ENCODE results near the gene ANK3. TPM values are rescaled to one million over a fixed set of nuclear protein-coding genes. Genes with fewer than 3 reads are reported as not detected.

Gene ANK3
- total RNA-seq, 1 experiment from 2014 or later = 29.8 TPM

- Mint-ChIP-seq H3K36me3 (ENCODE audit: insufficient read depth, unreplicated experiment) (no peaks in the 10 kb centered on the region), H3K4me1 (ENCODE audit: low read depth, unreplicated experiment) (peaks cover 8% of the 10 kb centered on the region), H3K27ac (ENCODE audit: unreplicated experiment) (no peak overlapping the region), H3K27me3 (ENCODE audit: unreplicated experiment) (no peaks in the 10 kb centered on the region), H3K9me3 (ENCODE audit: low read depth, unreplicated experiment) (no peaks in the 10 kb centered on the region), H3K4me3 (ENCODE audit: low read depth, unreplicated experiment) (no peak overlapping the region)
- no TSS peak for BruUV-seq (replicated peaks)
- intact Hi-C loops (cut with micrococcal nuclease; ENCODE audit: unreplicated experiment) = loop anchor here (1.0 kb wide), 2 partner anchors 97 to 99 kb away; no protein-coding TSS in a partner anchor
- CTCF ChIA-PET = interaction anchor here (0.7 to 1.4 kb wide), 6 partner anchors 10 to 99 kb away, joined by 3 to 6 read pairs (median 4); no protein-coding TSS in a partner anchor
- no peak for DNase-seq
- TF ChIP-seq CTCF (IDR thresholded peaks at IDR 0.05; ENCODE audit: unreplicated experiment) = no peak
These were observed 54.7 kb downstream of the ANK3 start for GRCh38 chr10:60334991-60335390.

- Mint-ChIP-seq H3K27me3 (ENCODE audit: unreplicated experiment) (no peaks in the 10 kb centered on the region), H3K36me3 (ENCODE audit: insufficient read depth, unreplicated experiment) (no peaks in the 10 kb centered on the region), H3K27ac (ENCODE audit: unreplicated experiment) (no peak overlapping the region), H3K4me1 (ENCODE audit: low read depth, unreplicated experiment) (peaks cover 8% of the 10 kb centered on the region), H3K4me3 (ENCODE audit: low read depth, unreplicated experiment) (no peak overlapping the region), H3K9me3 (ENCODE audit: low read depth, unreplicated experiment) (no peaks in the 10 kb centered on the region)
- no peak for TF ChIP-seq CTCF (IDR thresholded peaks at IDR 0.05; ENCODE audit: unreplicated experiment)
- CTCF ChIA-PET = no interaction called here
- BruUV-seq (replicated peaks) = no TSS peak
- intact Hi-C loops (cut with micrococcal nuclease; ENCODE audit: unreplicated experiment) = no loop called here
- no peak for DNase-seq
These were observed 57.3 kb downstream of the ANK3 start for GRCh38 chr10:60332371-60332770.

- CTCF ChIA-PET = no interaction called here
- TF ChIP-seq CTCF (IDR thresholded peaks at IDR 0.05; ENCODE audit: unreplicated experiment) = no peak
- intact Hi-C loops (cut with micrococcal nuclease; ENCODE audit: unreplicated experiment) = no loop called here
- Mint-ChIP-seq H3K4me1 (ENCODE audit: low read depth, unreplicated experiment) (peaks cover 8% of the 10 kb centered on the region), H3K27ac (ENCODE audit: unreplicated experiment) (no peak overlapping the region), H3K36me3 (ENCODE audit: insufficient read depth, unreplicated experiment) (no peaks in the 10 kb centered on the region), H3K4me3 (ENCODE audit: low read depth, unreplicated experiment) (no peak overlapping the region), H3K27me3 (ENCODE audit: unreplicated experiment) (no peaks in the 10 kb centered on the region), H3K9me3 (ENCODE audit: low read depth, unreplicated experiment) (no peaks in the 10 kb centered on the region)
- DNase-seq = no peak
- BruUV-seq (replicated peaks) = no TSS peak
These were observed 57.8 kb downstream of the ANK3 start for GRCh38 chr10:60331886-60332285.

- no peak overlapping the region for H3K4me3 Mint-ChIP-seq (ENCODE audit: low read depth, unreplicated experiment)
- BruUV-seq (replicated peaks) = no TSS peak
- intact Hi-C loops (cut with micrococcal nuclease; ENCODE audit: unreplicated experiment) = no loop called here
- CTCF ChIA-PET = no interaction called here
- H3K36me3 Mint-ChIP-seq (ENCODE audit: insufficient read depth, unreplicated experiment) = no peaks in the 10 kb centered on the region
- no peaks in the 10 kb centered on the region for H3K9me3 Mint-ChIP-seq (ENCODE audit: low read depth, unreplicated experiment)
- TF ChIP-seq CTCF (IDR thresholded peaks at IDR 0.05; ENCODE audit: unreplicated experiment) = no peak
- no peaks in the 10 kb centered on the region for H3K4me1 Mint-ChIP-seq (ENCODE audit: low read depth, unreplicated experiment)
- no peaks in the 10 kb centered on the region for H3K27me3 Mint-ChIP-seq (ENCODE audit: unreplicated experiment)
- H3K27ac Mint-ChIP-seq (ENCODE audit: unreplicated experiment) = no peak overlapping the region
- no peak for DNase-seq
These were observed 66.5 kb downstream of the ANK3 start for GRCh38 chr10:60323162-60323561.
